Activated CD4-positive, alpha-beta T cell treated with anti-CD3 and anti-CD28 coated beads, Interleukin-2, amount 10 ng/mL, durations not matched to agents 24 days and 14 days (primary cell): ENCODE data around the gene ZWINT. TPM values are rescaled to one million over a fixed set of nuclear protein-coding genes. Genes with fewer than 3 reads are reported as not detected.

Source experiments
- DNase-seq: peaks from one replicate; pipeline ENCODE4 v3.0.0; 2022
- H3K27ac Mint-ChIP-seq: one replicate; pipeline ENCODE4 v1.8.0; 2022; ENCODE audit warnings: mild to moderate bottlenecking, mixed read lengths
- H3K27me3 Mint-ChIP-seq: one replicate; pipeline ENCODE4 v1.8.0; 2022; ENCODE audit warnings: mixed read lengths
- H3K36me3 Mint-ChIP-seq: one replicate; pipeline ENCODE4 v1.8.0; 2022; ENCODE audit warnings: low read depth, mild to moderate bottlenecking, mixed read lengths
- H3K4me1 Mint-ChIP-seq: one replicate; pipeline ENCODE4 v1.8.0; 2021; ENCODE audit warnings: mixed read lengths
- H3K4me3 Mint-ChIP-seq: one replicate; pipeline ENCODE4 v1.8.0; 2022; ENCODE audit warnings: mild to moderate bottlenecking, moderate library complexity, mixed read lengths
- H3K9me3 Mint-ChIP-seq: one replicate; pipeline ENCODE4 v1.8.0; 2021; ENCODE audit warnings: mixed read lengths
- intact Hi-C: fragments of 100-400 bp; cut with micrococcal nuclease; formaldehyde crosslinking; loops from one replicate; pipeline ENCODE4 v1.15.1; 2023
- total RNA-seq: library from RNA; stranded (reverse); gene quantifications from 2 replicates; pipeline ENCODE4 v1.2.3, GENCODE V29; 2022

The ZWINT gene
- 102 and 105 TPM in 2 replicates for total RNA-seq

DNA sequence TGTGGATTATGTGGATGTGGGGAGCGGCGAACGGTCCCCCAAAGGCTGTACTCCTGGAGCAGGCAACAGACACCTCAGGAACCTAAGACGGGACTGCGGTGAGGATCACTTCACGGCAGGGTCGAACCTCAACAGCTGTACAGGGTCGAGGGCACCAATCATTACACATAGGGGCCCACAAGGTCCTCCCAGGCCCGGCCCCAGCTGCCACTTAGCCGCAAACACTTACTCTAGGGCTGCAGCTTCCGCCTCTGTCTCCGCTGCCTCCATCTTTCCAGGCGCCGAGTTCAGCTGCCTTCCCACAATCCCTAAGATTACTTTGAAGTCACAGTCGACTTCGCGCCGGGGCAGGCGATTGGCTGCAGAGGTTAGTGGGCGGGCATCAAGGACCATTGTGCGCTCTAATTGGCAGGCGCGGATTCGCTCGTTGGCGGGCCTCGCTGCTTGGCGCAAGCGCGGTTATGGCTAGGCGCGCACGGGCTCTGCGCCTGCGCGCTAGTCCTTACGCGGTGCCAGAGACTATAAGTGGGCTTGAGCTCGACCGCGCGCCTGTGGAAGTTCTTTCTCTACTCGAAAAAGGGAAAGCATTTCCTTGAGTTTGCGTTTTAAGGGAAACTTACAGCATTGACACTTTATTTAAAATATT lies at the start of gene ZWINT:
ZWINT (minus strand) TSS at position 293 of the 646 bp plus-strand sequence; CDS start at position 270, 23 bp downstream.
- H3K27ac Mint-ChIP-seq, result peak within 1 kb of the TSS; percentile 90
- H3K4me3 Mint-ChIP-seq, result peak within 1 kb of the TSS; percentile 98
- peaks cover 35% of the 10 kb centered on the region for H3K36me3 Mint-ChIP-seq
- peaks cover 44% of the 10 kb centered on the region for H3K4me1 Mint-ChIP-seq
- intact Hi-C loops, result no loop called here
- DNase-seq, result peak; percentile 98
- no peaks in the 10 kb centered on the region for H3K9me3 Mint-ChIP-seq
- H3K27me3 Mint-ChIP-seq, result no peaks in the 10 kb centered on the region

DNA sequence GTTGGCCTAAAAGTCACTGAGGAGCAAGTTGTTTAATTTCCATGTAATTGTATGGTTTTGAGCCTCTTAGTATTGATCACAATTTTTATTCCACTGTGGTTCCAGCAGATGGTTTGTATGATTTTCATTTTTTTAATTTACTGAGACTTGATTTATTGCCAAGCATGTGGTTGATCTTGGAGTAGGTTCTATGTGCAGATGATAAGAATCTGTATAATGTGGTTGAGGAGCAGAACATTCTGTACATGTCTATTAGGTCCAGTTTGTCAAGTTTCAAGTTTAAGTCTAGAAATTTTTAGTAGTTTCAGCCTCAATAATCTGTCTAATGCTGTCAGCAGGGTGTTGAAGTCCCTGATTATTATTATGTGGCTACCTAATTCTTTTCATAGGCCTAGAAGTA lies 22.7 kb upstream of the ZWINT start:
- intact Hi-C loops, result no loop called here
- no peak overlapping the region for H3K27ac Mint-ChIP-seq
- no peaks in the 10 kb centered on the region for H3K36me3 Mint-ChIP-seq
- H3K27me3 Mint-ChIP-seq, result no peaks in the 10 kb centered on the region
- peaks cover 5% of the 10 kb centered on the region for H3K9me3 Mint-ChIP-seq
- no peaks in the 10 kb centered on the region for H3K4me1 Mint-ChIP-seq
- DNase-seq, result no peak
- H3K4me3 Mint-ChIP-seq, result no peak overlapping the region

- no peaks in the 10 kb centered on the region for H3K4me1 Mint-ChIP-seq
- intact Hi-C loops, result no loop called here
- no peak overlapping the region for H3K4me3 Mint-ChIP-seq
- peaks cover 3% of the 10 kb centered on the region for H3K36me3 Mint-ChIP-seq
- H3K9me3 Mint-ChIP-seq, result peaks cover 7% of the 10 kb centered on the region
- no peak overlapping the region for H3K27ac Mint-ChIP-seq
- DNase-seq, result peak; percentile 69
- no peaks in the 10 kb centered on the region for H3K27me3 Mint-ChIP-seq
Measured at GRCh38 chr10:56370217-56371113, 9.4 kb upstream of the ZWINT start.

DNA sequence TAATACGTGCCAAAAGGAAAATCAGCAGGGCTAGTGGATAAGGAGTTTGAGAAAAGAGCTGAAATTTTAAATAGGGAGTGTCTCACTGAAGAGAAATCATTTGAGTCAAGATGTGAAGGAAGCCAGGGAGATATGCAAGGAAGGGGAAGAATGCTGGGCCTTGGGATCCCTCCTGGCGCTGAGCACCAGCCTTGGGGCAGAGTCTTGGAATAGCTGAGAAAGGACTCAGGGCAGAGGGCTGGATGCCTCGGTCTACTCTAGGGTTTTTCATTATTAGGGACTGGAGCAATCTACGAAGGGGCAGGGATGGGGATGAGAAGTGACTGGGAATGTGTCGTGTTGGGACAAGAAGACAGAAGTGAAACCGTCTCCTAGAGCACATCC lies 484 bp downstream of the ZWINT start:
- Mint-ChIP-seq H3K4me1 (peaks cover 44% of the 10 kb centered on the region), H3K27ac (peak overlapping the region; percentile 90), H3K4me3 (peak overlapping the region; percentile 98), H3K9me3 (no peaks in the 10 kb centered on the region), H3K27me3 (no peaks in the 10 kb centered on the region), H3K36me3 (peaks cover 35% of the 10 kb centered on the region)
- intact Hi-C loops, result no loop called here
- no peak for DNase-seq

DNA sequence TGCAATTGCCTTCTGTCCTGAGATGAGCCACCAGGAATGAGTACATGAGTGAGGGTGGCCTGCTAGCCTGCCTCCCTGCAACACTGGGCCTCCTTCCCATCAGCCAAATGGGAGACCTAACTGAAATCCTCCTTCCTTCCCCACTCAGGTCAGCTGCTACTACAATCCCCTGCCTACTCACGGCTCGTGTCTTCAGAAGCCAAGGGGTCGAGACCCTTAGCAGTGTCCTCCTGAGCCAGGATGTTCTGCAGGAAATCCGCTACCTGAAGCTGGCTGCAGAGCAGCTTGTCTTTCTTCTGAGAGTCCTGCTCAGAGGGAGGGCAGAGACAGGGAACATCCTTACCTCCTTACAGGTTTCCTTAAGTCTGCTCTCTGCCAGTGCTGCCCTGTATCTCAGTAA lies 1.2 kb downstream of the ZWINT start:
- Mint-ChIP-seq H3K36me3 (peaks cover 35% of the 10 kb centered on the region), H3K27me3 (no peaks in the 10 kb centered on the region), H3K27ac (peak overlapping the region; percentile 42), H3K9me3 (no peaks in the 10 kb centered on the region), H3K4me3 (peak overlapping the region; percentile 98), H3K4me1 (peaks cover 46% of the 10 kb centered on the region)
- intact Hi-C loops, result no loop called here
- peak; percentile 57 for DNase-seq

GRCh38 chr10:56357018-56357417 lies 4.0 kb downstream of the ZWINT start:
- intact Hi-C loops, result no loop called here
- Mint-ChIP-seq H3K27ac (no peak overlapping the region), H3K4me1 (peaks cover 38% of the 10 kb centered on the region), H3K9me3 (no peaks in the 10 kb centered on the region), H3K4me3 (no peak overlapping the region), H3K27me3 (no peaks in the 10 kb centered on the region), H3K36me3 (peaks cover 38% of the 10 kb centered on the region)
- no peak for DNase-seq

GRCh38 chr10:56351909-56352630 lies 9.0 kb downstream of the ZWINT start:
- H3K36me3 Mint-ChIP-seq, result peaks cover 6% of the 10 kb centered on the region
- DNase-seq, result no peak
- no peaks in the 10 kb centered on the region for H3K27me3 Mint-ChIP-seq
- peaks cover 5% of the 10 kb centered on the region for H3K4me1 Mint-ChIP-seq
- H3K4me3 Mint-ChIP-seq, result no peak overlapping the region
- no peak overlapping the region for H3K27ac Mint-ChIP-seq
- H3K9me3 Mint-ChIP-seq, result no peaks in the 10 kb centered on the region
- intact Hi-C loops, result no loop called here

- Mint-ChIP-seq H3K4me3 (no peak overlapping the region), H3K4me1 (peaks cover 2% of the 10 kb centered on the region), H3K27ac (no peak overlapping the region), H3K27me3 (no peaks in the 10 kb centered on the region), H3K36me3 (peaks cover 3% of the 10 kb centered on the region), H3K9me3 (no peaks in the 10 kb centered on the region)
- no peak for DNase-seq
- intact Hi-C loops, result no loop called here
Measured at GRCh38 chr10:56349611-56350010, 11.4 kb downstream of the ZWINT start.

DNA sequence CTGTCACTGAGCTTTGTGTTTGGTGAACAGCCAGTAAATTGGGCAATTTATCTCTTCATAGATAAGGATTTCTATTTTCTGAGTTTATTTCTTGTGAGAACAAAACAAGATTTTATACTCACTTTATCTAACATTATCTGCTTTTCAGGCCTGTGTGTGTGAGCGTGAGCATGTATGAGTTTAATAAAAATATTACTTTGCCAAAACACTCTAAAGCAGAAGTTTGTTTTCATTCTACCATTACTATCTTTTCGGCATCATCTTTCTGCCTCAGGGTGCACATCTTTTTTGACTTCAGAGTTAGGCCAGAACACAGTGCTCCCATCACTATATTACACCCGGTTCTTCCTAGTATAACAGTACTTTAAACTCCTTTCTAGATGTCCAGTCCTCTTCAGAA lies 13.0 kb downstream of the ZWINT start:
- no peaks in the 10 kb centered on the region for H3K9me3 Mint-ChIP-seq
- no peak overlapping the region for H3K4me3 Mint-ChIP-seq

DNA sequence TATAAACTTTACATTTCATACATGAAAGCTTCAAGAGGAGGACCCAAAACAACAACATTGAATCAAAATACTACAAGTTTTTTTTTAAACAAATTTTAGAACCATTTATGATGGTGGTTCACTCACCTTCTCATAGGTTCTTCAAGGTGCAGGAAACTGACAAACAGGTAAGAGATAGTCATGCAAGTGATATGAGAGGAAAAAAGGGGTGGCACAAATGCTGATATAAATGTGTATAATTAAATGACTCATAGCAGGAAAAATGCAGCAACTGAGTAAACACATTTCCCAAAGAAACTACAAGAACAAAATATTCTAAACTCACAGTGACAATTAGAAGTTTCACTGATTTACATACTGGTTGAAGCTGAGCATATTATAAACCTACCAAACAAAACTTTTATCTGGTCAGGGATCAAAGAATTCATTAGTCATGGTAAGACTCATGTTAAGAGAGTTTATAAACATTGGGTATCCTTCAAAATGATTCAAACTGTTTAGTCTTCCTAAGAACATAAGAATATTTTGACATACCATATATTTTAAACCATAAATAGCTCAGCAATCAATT lies 14.1 kb downstream of the ZWINT start:
- intact Hi-C loops, result no loop called here
- no peaks in the 10 kb centered on the region for H3K9me3 Mint-ChIP-seq
- no peaks in the 10 kb centered on the region for H3K4me1 Mint-ChIP-seq
- no peak overlapping the region for H3K4me3 Mint-ChIP-seq
- DNase-seq, result no peak
- no peaks in the 10 kb centered on the region for H3K36me3 Mint-ChIP-seq
- H3K27ac Mint-ChIP-seq, result no peak overlapping the region
- no peaks in the 10 kb centered on the region for H3K27me3 Mint-ChIP-seq

More for the DNA sequence above, 13.0 kb downstream of the ZWINT start:
- H3K4me1 Mint-ChIP-seq, result no peaks in the 10 kb centered on the region
- no peak for DNase-seq
- H3K36me3 Mint-ChIP-seq, result no peaks in the 10 kb centered on the region
- H3K27ac Mint-ChIP-seq, result no peak overlapping the region
- no peaks in the 10 kb centered on the region for H3K27me3 Mint-ChIP-seq
- intact Hi-C loops, result no loop called here

DNA sequence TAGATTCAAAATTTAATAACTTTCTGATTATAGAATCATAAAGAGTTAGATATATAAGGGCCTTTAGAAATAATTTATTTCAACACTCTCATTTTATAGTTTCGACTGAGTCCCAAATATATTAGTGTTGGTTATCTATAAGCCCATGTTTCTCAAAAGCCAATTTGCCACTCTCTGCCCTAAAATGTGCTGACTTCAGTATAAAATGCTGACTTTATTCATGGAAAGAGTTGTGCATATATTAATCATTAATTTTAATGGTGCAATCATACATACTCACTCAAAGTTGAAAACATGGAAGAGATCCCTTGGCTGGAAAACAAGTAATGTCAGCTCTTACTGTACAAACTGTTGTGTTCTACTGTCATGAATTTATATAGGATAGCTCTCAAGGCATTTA lies 19.4 kb downstream of the ZWINT start:
- H3K36me3 Mint-ChIP-seq, result no peaks in the 10 kb centered on the region
- no peaks in the 10 kb centered on the region for H3K27me3 Mint-ChIP-seq
- H3K4me1 Mint-ChIP-seq, result no peaks in the 10 kb centered on the region
- no peak overlapping the region for H3K4me3 Mint-ChIP-seq
- DNase-seq, result no peak
- no peaks in the 10 kb centered on the region for H3K9me3 Mint-ChIP-seq
- intact Hi-C loops, result no loop called here
- H3K27ac Mint-ChIP-seq, result no peak overlapping the region

GRCh38 chr10:56329961-56330360 lies 31.1 kb downstream of the ZWINT start:
- H3K4me1 Mint-ChIP-seq, result no peaks in the 10 kb centered on the region
- H3K4me3 Mint-ChIP-seq, result no peak overlapping the region
- intact Hi-C loops, result no loop called here
- H3K9me3 Mint-ChIP-seq, result no peaks in the 10 kb centered on the region
- DNase-seq, result no peak
- H3K27ac Mint-ChIP-seq, result no peak overlapping the region
- H3K36me3 Mint-ChIP-seq, result no peaks in the 10 kb centered on the region
- H3K27me3 Mint-ChIP-seq, result no peaks in the 10 kb centered on the region

- H3K27me3 Mint-ChIP-seq, result no peaks in the 10 kb centered on the region
- no peak overlapping the region for H3K4me3 Mint-ChIP-seq
- no peaks in the 10 kb centered on the region for H3K4me1 Mint-ChIP-seq
- intact Hi-C loops, result no loop called here
- no peak overlapping the region for H3K27ac Mint-ChIP-seq
- DNase-seq, result no peak
- no peaks in the 10 kb centered on the region for H3K36me3 Mint-ChIP-seq
- no peaks in the 10 kb centered on the region for H3K9me3 Mint-ChIP-seq
Measured at GRCh38 chr10:56327118-56327517, 33.9 kb downstream of the ZWINT start.

GRCh38 chr10:56319386-56319785 lies 41.7 kb downstream of the ZWINT start:
- Mint-ChIP-seq H3K9me3 (no peaks in the 10 kb centered on the region), H3K4me1 (no peaks in the 10 kb centered on the region), H3K27me3 (no peaks in the 10 kb centered on the region), H3K36me3 (no peaks in the 10 kb centered on the region), H3K27ac (no peak overlapping the region), H3K4me3 (no peak overlapping the region)
- intact Hi-C loops, result no loop called here
- DNase-seq, result no peak
